D721Med (cell line): ENCODE results near the gene PPP1R3D.
"Not testable (repeated sequence)": the region's sequence is repeated elsewhere in the genome, so short reads cannot be mapped to it uniquely, and the experiment has no call there.

Experiments
- DNase-seq: peaks from one replicate; pipeline ENCODE4 v3.0.0; 2011; ENCODE audit warnings: low spot score; ENCODE audit not compliant: insufficient read length
- FAIRE-seq: peaks from 2 replicates; lab custom pipeline; 2011; peaks lifted over from hg19 to GRCh38; lab: Jason Lieb, UNC
- TF ChIP-seq, protein P1 (sequence below): IDR thresholded peaks from 2 replicates; pipeline ENCODE4 v1.5.1; 2012; ENCODE audit warnings: mild to moderate bottlenecking, control low read depth; ENCODE audit not compliant: insufficient read depth; ENCODE audit errors: missing control alignments

The PPP1R3D gene

DNA sequence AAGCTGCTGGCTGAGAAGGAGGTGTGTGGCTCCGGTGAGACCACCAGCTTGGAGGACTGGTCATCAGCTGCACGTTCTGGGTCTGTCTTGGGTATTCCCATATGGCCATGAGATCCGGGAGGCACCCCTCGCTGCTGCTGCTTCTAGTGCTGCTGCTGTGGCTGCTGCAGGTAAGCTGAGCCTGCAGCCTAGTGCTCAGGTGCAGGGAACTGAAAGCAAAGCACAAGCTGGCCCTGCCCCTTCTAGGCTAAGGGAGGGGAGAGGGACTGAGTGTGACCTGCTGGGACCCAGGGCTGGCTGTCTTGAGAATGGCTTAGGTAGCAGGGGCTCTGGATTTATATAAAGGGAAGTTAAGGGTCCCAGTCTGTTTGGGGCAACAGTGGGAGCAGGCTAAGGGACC is 18.5 kb upstream of the PPP1R3D start:
- FAIRE-seq (no peak), DNase-seq (no peak)
- TF ChIP-seq, protein P1, sequence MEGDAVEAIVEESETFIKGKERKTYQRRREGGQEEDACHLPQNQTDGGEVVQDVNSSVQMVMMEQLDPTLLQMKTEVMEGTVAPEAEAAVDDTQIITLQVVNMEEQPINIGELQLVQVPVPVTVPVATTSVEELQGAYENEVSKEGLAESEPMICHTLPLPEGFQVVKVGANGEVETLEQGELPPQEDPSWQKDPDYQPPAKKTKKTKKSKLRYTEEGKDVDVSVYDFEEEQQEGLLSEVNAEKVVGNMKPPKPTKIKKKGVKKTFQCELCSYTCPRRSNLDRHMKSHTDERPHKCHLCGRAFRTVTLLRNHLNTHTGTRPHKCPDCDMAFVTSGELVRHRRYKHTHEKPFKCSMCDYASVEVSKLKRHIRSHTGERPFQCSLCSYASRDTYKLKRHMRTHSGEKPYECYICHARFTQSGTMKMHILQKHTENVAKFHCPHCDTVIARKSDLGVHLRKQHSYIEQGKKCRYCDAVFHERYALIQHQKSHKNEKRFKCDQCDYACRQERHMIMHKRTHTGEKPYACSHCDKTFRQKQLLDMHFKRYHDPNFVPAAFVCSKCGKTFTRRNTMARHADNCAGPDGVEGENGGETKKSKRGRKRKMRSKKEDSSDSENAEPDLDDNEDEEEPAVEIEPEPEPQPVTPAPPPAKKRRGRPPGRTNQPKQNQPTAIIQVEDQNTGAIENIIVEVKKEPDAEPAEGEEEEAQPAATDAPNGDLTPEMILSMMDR, result no peak

DNA sequence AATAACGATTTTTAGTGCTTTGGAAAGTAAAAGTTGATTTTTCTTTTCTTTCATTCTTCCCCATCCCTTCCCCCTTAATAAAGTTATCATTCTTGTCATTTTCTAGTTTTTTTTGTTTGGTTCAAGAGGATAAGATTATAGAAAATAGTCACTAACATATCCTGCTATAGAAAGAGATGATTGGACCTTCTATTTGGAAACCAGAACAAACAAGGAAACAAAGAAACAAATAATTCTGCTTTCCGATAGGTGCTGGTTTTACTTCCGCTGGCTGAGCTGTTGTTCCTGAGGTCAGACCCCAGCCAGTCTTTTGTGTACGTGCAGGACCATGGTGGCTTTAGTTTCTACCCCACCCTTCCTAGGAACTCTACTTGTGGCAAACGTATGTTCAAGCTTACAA is 18.0 kb upstream of the PPP1R3D start, which contains the start of gene CDH26:
Gene CDH26 (plus strand): TSS at position 301 of the 400 bp plus-strand sequence. CDS start 304 bp downstream, outside the sequence.
- TF ChIP-seq, protein P1, result no peak
- DNase-seq (no peak), FAIRE-seq (no peak)

DNA sequence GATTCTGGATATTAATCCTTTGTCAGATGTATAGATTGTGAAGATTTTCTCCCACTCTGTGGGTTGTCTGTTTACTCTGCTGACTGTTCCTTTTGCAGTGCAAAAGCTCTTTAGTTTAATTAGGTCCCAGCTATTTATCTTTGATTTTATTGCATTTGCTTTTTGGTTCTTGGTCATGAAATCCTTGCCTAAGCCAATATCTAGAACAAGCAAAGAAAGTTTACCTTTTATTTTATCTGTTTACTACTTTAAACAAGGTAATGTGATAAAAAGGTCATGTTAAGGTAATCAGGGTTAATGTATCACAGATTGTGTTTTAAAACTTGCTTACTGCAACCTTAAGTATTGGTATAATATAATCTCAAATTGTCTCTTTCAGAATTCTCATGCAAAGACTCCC is 17.5 kb upstream of the PPP1R3D start:
- DNase-seq, FAIRE-seq: not testable (repeated sequence)

DNA sequence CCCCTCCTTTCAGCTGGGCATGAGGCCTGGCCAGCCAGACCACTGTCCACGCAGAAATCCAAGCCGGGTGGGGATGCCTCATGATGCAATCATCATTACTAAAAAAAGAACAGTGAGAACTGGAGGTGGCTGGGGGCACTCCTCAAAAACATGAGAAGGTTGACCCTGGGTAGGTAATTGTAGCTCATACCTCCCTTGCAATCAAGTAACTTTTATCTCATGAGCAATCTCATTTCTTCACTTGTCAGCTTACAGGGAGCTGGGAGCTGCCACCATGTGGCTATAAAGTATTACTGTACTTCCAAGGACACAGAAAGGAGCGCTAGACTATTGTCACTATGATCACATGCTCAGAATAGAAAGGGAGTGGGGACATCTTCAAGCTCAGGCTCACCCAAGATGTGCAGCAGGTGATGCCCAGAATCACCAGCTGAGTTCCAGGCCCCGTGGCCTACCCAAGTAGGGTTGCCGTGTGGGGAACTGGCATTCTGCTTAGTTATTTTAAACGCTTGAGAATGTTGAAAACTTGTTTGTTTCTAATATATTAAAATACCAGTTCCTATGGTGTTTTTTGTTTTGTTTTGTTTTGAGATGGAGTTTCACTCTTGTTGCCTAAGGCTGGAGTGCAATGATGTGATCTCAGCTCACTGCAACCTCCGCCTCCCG is 15.2 kb upstream of the PPP1R3D start:
- TF ChIP-seq, protein P1, result peak; percentile 32
- FAIRE-seq, result no peak
- DNase-seq, result no peak

DNA sequence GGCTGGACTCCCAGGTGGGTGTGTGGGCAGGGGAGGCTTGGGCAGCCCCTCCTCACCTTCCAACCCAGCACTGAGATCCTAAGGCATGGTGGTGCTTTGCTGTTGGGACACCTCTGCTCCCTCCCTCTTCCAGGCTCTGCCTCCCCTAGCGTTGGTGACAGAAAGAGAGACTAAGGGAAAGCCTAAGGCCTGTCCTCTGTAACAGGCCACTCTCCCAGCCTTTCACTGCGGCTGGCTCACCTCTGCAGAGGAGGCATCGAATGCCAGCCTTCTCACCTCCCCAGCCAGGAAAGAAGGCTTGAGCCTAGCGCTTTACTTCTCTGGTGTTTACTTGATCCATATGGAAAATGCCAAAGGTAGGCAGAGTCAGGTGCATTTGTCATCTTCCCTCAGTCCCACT is 14.6 kb upstream of the PPP1R3D start:
- DNase-seq, result no peak
- TF ChIP-seq, protein P1, result no peak
- FAIRE-seq, result no peak

DNA sequence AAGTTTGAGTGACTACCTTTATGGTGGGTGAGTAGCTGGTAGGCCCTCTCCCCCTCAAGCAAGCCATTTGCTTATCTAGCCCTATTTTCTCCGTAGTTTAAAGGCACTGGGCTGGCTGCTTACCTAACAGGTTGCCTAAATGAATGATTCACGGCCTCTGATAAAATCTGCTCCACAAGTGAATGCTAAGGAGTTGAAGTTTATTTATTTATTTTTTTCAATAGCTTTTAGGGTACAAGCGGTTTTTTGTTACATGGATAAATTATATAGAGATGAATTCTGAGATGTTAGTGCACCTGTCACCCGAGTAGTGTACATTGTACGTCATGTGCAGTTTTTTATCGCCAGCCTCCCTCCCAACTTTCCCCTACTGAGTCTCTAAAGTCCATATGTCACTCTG is 9.8 kb upstream of the PPP1R3D start:
- FAIRE-seq (no peak), DNase-seq (no peak)
- TF ChIP-seq, protein P1, result no peak

DNA sequence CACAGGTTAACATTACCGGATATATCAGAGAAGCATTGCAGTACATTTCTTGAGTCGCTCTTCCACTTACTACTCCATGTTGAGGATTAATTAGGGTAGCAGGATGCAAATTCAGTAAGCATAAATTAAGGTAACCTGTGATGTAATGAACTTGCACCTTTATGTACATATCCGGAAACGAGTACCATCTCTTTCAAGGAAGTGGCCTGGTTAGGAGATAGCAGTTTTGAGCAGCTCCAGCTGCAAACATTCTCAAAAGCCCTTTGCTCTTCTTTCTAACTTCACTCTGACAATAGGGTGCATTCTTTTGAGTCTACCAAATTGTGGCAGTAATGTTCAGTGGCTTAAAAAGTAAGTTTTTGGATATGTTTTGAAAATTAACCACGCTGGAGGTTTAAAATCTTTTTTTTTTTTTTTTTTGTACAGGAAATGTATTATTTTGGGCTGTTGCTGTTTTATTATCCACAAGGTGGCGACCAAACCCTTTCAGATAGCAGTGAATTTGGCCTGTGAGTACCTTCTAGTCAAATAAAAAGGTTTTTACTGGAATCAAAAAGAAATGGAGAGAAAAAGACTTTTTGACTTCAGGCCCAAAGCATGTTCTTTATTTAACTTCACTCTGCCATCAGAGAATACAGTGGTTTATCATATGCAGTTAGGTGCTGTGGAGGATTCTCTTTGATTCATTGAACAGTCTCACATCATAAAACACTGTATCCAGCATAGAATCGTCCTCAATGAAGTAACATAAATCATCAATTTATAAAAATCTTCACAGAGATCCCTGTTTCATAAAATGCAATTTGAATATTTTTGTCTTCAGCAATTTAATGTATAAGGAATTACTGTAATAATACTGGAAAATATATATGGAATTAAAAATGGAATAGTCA is 9.0 kb upstream of the PPP1R3D start:
- FAIRE-seq (no peak), DNase-seq (no peak)
- TF ChIP-seq, protein P1, result peak; percentile 59
